Skin epidermis (tissue), 12 donors: ENCODE data around the gene GGACT.
"Not testable (repeated sequence)": the region's sequence is repeated elsewhere in the genome, so short reads cannot be mapped to it uniquely, and the experiment has no call there.

ENCODE experiments used
- H3K27ac ChIP-seq, 21 experiments: fragments of 200-600 bp; sonication (generic) in 11 of 21; one replicate each; pipeline ENCODE4 v1.5.0; 2020; ENCODE audit warnings: mild to moderate bottlenecking in 3 of 21, inconsistent platforms in 2 of 21, moderate library complexity in 2 of 21
- H3K4me3 ChIP-seq, 7 experiments: fragments of 200-600 bp; sonication (generic) in 2 of 7; one replicate each; pipeline ENCODE4 v1.5.0; 2020; ENCODE audit warnings: inconsistent platforms in 2 of 7, mild to moderate bottlenecking in 2 of 7, moderate library complexity in 1 of 7

The GGACT gene

GRCh38 chr13:100602493-100603111 lies 14.0 kb upstream of the GGACT start:
- H3K27ac ChIP-seq: no peak overlapping the region

GRCh38 chr13:100601716-100602115 lies 13.1 kb upstream of the GGACT start:
- no peak overlapping the region for H3K4me3 ChIP-seq
- no peak overlapping the region for H3K27ac ChIP-seq

More at GRCh38 chr13:100602493-100603111, 14.0 kb upstream of the GGACT start:
- H3K4me3 ChIP-seq: no peak overlapping the region

- Histone ChIP-seq H3K27ac (no peak overlapping the region), H3K4me3 (no peak overlapping the region)
These were observed 12.3 kb upstream of the GGACT start for GRCh38 chr13:100600915-100601314.

- no peak overlapping the region for H3K27ac ChIP-seq
These were observed 11.9 kb upstream of the GGACT start for GRCh38 chr13:100600461-100600860.

GRCh38 chr13:100597253-100597652 lies 8.7 kb upstream of the GGACT start:
- H3K27ac ChIP-seq: no peak overlapping the region
- H3K4me3 ChIP-seq: no peak overlapping the region

More at GRCh38 chr13:100600461-100600860, 11.9 kb upstream of the GGACT start:
- H3K4me3 ChIP-seq: no peak overlapping the region

- H3K27ac ChIP-seq: no peak overlapping the region
- no peak overlapping the region for H3K4me3 ChIP-seq
These were observed 7.9 kb upstream of the GGACT start for GRCh38 chr13:100596516-100596915.

- Histone ChIP-seq H3K27ac (no peak overlapping the region), H3K4me3 (no peak overlapping the region)
These were observed 6.1 kb upstream of the GGACT start for GRCh38 chr13:100594731-100595130.

- Histone ChIP-seq H3K4me3 (no peak overlapping the region), H3K27ac (no peak overlapping the region)
These were observed 5.7 kb upstream of the GGACT start for GRCh38 chr13:100594255-100594654.

- peak overlapping the region in 3 of 21 experiments; percentile 89 to 92 (median 92) for H3K27ac ChIP-seq
These were observed 663 bp upstream of the GGACT start for GRCh38 chr13:100589178-100589725.

GRCh38 chr13:100584896-100585295 lies 3.7 kb downstream of the GGACT start:
- no peak overlapping the region for H3K4me3 ChIP-seq
- no peak overlapping the region for H3K27ac ChIP-seq

More at GRCh38 chr13:100589178-100589725, 663 bp upstream of the GGACT start:
- H3K4me3 ChIP-seq: peak overlapping the region in 5 of 7 experiments; percentile 65 to 81 (median 67)

- H3K27ac ChIP-seq: no peak overlapping the region
- H3K4me3 ChIP-seq: no peak overlapping the region
These were observed 7.1 kb downstream of the GGACT start for GRCh38 chr13:100581504-100581903.

- no peak overlapping the region for H3K27ac ChIP-seq
- no peak overlapping the region for H3K4me3 ChIP-seq
These were observed 7.6 kb downstream of the GGACT start for GRCh38 chr13:100581030-100581429.

- Histone ChIP-seq H3K4me3 (no peak overlapping the region), H3K27ac (no peak overlapping the region)
These were observed 8.5 kb downstream of the GGACT start for GRCh38 chr13:100580045-100580444.

- H3K27ac ChIP-seq, H3K4me3 ChIP-seq: not testable (repeated sequence)
These were observed 11.3 kb downstream of the GGACT start for GRCh38 chr13:100577239-100577638.

GRCh38 chr13:100573121-100573520 lies 15.5 kb downstream of the GGACT start:
- Histone ChIP-seq H3K27ac (no peak overlapping the region), H3K4me3 (no peak overlapping the region)

GRCh38 chr13:100566543-100566942 lies 22.0 kb downstream of the GGACT start:
- no peak overlapping the region for H3K27ac ChIP-seq
- no peak overlapping the region for H3K4me3 ChIP-seq

GRCh38 chr13:100565286-100565685 lies 23.3 kb downstream of the GGACT start:
- H3K27ac ChIP-seq: no peak overlapping the region
- no peak overlapping the region for H3K4me3 ChIP-seq

- Histone ChIP-seq H3K27ac (no peak overlapping the region), H3K4me3 (no peak overlapping the region)
These were observed 24.0 kb downstream of the GGACT start for GRCh38 chr13:100564444-100565223.

GRCh38 chr13:100563779-100564178 lies 24.8 kb downstream of the GGACT start:
- H3K4me3 ChIP-seq: no peak overlapping the region
- no peak overlapping the region for H3K27ac ChIP-seq

- H3K27ac ChIP-seq: no peak overlapping the region
These were observed 26.9 kb downstream of the GGACT start for GRCh38 chr13:100561599-100562204.

GRCh38 chr13:100561158-100561499 lies 27.5 kb downstream of the GGACT start:
- no peak overlapping the region for H3K27ac ChIP-seq
- no peak overlapping the region for H3K4me3 ChIP-seq

More at GRCh38 chr13:100561599-100562204, 26.9 kb downstream of the GGACT start:
- H3K4me3 ChIP-seq: no peak overlapping the region
